Keratinocyte (primary cell): ENCODE results near the gene AFDN. TPM values are rescaled to one million over a fixed set of nuclear protein-coding genes. Genes with fewer than 3 reads are reported as not detected.

Experiments
- DNase-seq: peaks from one replicate; pipeline ENCODE4 v3.0.0-alpha.2; 2011; ENCODE audit warnings: low read depth, missing footprints, low spot score
- FAIRE-seq: peaks from 2 replicates; lab custom pipeline; 2011; peaks lifted over from hg19 to GRCh38; lab: Jason Lieb, UNC
- H2AFZ ChIP-seq: 2 replicates; pipeline ENCODE4 v1.6.0; 2012; ENCODE audit warnings: low read length, control low read depth, inconsistent platforms; ENCODE audit not compliant: control insufficient read depth
- H3K27ac ChIP-seq: 2 replicates; pipeline ENCODE4 v1.5.1; 2011; ENCODE audit warnings: low read length; ENCODE audit not compliant: control insufficient read depth, insufficient read depth
- H3K27me3 ChIP-seq: 3 replicates; pipeline ENCODE4 v1.6.0; 2011; ENCODE audit warnings: low read length; ENCODE audit not compliant: control insufficient read depth, insufficient read depth; ENCODE audit errors: extremely low read depth
- H3K36me3 ChIP-seq, 2 experiments: 2 replicates in 1 of 2; 3 replicates in 1 of 2; pipeline ENCODE4 v1.5.1; 2011; ENCODE audit warnings: low read length in 2 of 2, mild to moderate bottlenecking in 1 of 2; ENCODE audit not compliant: control insufficient read depth in 2 of 2, insufficient read depth in 2 of 2; ENCODE audit errors: extremely low read depth in 1 of 2
- H3K4me1 ChIP-seq: 3 replicates; pipeline ENCODE4 v1.5.1; 2011; ENCODE audit warnings: low read length; ENCODE audit not compliant: control insufficient read depth, insufficient read depth; ENCODE audit errors: extremely low read depth
- H3K4me2 ChIP-seq: 3 replicates; pipeline ENCODE4 v1.6.0; 2011; ENCODE audit warnings: low read depth, low read length; ENCODE audit not compliant: control insufficient read depth, insufficient read depth; ENCODE audit errors: extremely low read depth
- H3K4me3 ChIP-seq, 3 experiments: fragments of 200-600 bp in 1 of 3; sonication (generic) in 1 of 3; 2 replicates in 2 of 3; 3 replicates in 1 of 3; pipeline ENCODE4 v1.5.1; 2011 to 2016; ENCODE audit warnings: low read length in 3 of 3, mild to moderate bottlenecking in 3 of 3, control low read depth in 2 of 3, inconsistent platforms in 1 of 3, low read depth in 1 of 3, mixed read lengths in 1 of 3, mixed run types in 1 of 3, moderate library complexity in 1 of 3; ENCODE audit not compliant: control insufficient read depth in 2 of 3, insufficient read depth in 2 of 3; ENCODE audit errors: extremely low read depth in 1 of 3
- H3K79me2 ChIP-seq: 2 replicates; pipeline ENCODE4 v1.6.0; 2012; ENCODE audit warnings: low read length; ENCODE audit not compliant: control insufficient read depth, insufficient read depth
- H3K9ac ChIP-seq: 3 replicates; pipeline ENCODE4 v1.6.0; 2011; ENCODE audit warnings: low read length; ENCODE audit not compliant: control insufficient read depth, insufficient read depth; ENCODE audit errors: extremely low read depth
- H3K9me1 ChIP-seq: 3 replicates; pipeline ENCODE4 v1.6.0; 2011; ENCODE audit warnings: low read length; ENCODE audit not compliant: control insufficient read depth, insufficient read depth; ENCODE audit errors: extremely low read depth
- H3K9me3 ChIP-seq: 2 replicates; pipeline ENCODE4 v1.5.1; 2012; ENCODE audit warnings: low read depth, low read length; ENCODE audit not compliant: control insufficient read depth
- H4K20me1 ChIP-seq: 3 replicates; pipeline ENCODE4 v1.6.0; 2011; ENCODE audit warnings: low read length; ENCODE audit not compliant: control insufficient read depth, insufficient read depth; ENCODE audit errors: extremely low read depth
- EZH2 ChIP-seq: IDR thresholded peaks from one replicate; pipeline ENCODE4 v1.6.1; 2012; ENCODE audit warnings: inconsistent platforms, mild to moderate bottlenecking, low read length, moderate library complexity
- dilution Hi-C: fragments of 300-500 bp; cut with MboI; formaldehyde crosslinking; loops from one replicate; pipeline ENCODE4 v1.7.0; 2020; ENCODE audit warnings: low sequenced_read_pairs; ENCODE audit not compliant: extremely low pct_ligation_motif_present
- polyA plus RNA-seq, 5 experiments: library from polyadenylated mRNA; depleted of rRNA in 3 of 5; stranded (reverse) in 3 of 5; stranded (forward) in 1 of 5; unstranded in 1 of 5; fragments of >200 nt; gene quantifications; 1 replicate in 1 of 5; 2 replicates in 3 of 5; 3 replicates in 1 of 5; pipeline versions ENCODE4 v1.2.1 to v1.2.3, GENCODE V29; 2011 to 2012; ENCODE audit warnings: missing spikeins in 2 of 5, low read depth in 1 of 5, low replicate concordance in 1 of 5
- TF ChIP-seq, protein P1 (sequence below), 3 experiments: IDR thresholded peaks in 1 of 3; conservative IDR thresholded peaks in 1 of 3; optimal IDR thresholded peaks in 1 of 3; 2 replicates in 2 of 3; 3 replicates in 1 of 3; pipeline versions ENCODE3 to v1.5.1; 2011; ENCODE audit warnings: low read length in 3 of 3, mild to moderate bottlenecking in 3 of 3, moderate library complexity in 2 of 3, control low read depth in 1 of 3, inconsistent platforms in 1 of 3; ENCODE audit not compliant: insufficient read depth in 2 of 3; ENCODE audit errors: extremely low read depth in 1 of 3

Gene AFDN
- polyA plus RNA-seq, 1 donor (not counting 4 experiments of a cell fraction or from before 2014, with no cell fraction given), result 46.5 TPM

DNA sequence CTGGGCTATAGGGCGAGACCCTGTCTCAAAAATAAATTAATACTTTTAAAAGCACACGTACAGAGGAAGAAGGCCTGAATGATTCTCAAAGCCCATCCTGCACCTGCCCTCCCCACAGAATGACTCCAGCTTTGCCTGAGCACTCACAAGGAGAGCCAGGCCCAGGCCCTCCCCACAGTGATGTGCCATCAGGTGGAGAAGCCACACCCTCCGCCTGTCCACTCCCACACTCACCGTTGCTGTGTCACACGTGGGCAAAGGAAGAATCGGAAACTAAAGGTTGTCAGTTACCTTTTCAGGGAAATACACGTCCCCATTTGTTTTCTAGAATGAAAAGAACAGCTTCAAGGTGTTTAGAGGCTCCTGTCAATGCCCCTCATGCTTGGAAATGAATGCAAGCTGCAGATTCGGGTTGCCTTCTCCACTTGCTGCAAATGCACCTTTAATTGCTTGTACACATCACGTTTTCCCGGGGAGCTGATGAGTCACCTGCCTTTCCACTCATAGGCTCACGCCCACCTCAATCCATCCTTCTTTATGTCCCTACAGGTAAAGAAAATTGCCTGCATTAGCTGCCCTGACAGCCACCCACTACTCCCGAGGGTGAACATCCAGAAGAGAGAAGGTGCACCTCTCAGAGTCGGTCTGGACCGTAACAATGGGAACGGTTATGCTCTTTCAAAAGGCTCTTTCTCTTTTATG is 45.5 kb upstream of the AFDN start:
- DNase-seq, result no peak
- Histone ChIP-seq H3K9me3 (no peaks in the 10 kb centered on the region), H3K79me2 (no peaks in the 10 kb centered on the region), H3K9ac (no peak overlapping the region), H3K9me1 (no peaks in the 10 kb centered on the region), H3K27ac (no peak overlapping the region), H3K4me1 (no peaks in the 10 kb centered on the region), H3K27me3 (no peaks in the 10 kb centered on the region), H3K4me3 (no peak overlapping the region), H3K4me2 (no peak overlapping the region), H3K36me3 (no peaks in the 10 kb centered on the region), H4K20me1 (no peaks in the 10 kb centered on the region), H2AFZ (no peak overlapping the region)
- no peak for FAIRE-seq
- dilution Hi-C loops, result no loop called here
- TF ChIP-seq EZH2, result no peak
- TF ChIP-seq, protein P1, sequence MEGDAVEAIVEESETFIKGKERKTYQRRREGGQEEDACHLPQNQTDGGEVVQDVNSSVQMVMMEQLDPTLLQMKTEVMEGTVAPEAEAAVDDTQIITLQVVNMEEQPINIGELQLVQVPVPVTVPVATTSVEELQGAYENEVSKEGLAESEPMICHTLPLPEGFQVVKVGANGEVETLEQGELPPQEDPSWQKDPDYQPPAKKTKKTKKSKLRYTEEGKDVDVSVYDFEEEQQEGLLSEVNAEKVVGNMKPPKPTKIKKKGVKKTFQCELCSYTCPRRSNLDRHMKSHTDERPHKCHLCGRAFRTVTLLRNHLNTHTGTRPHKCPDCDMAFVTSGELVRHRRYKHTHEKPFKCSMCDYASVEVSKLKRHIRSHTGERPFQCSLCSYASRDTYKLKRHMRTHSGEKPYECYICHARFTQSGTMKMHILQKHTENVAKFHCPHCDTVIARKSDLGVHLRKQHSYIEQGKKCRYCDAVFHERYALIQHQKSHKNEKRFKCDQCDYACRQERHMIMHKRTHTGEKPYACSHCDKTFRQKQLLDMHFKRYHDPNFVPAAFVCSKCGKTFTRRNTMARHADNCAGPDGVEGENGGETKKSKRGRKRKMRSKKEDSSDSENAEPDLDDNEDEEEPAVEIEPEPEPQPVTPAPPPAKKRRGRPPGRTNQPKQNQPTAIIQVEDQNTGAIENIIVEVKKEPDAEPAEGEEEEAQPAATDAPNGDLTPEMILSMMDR (optimal IDR thresholded peaks at IDR 0.05 in 1 of 3, IDR thresholded peaks at IDR 0.05 in 1 of 3, conservative IDR thresholded peaks at IDR 0.05 in 1 of 3; ENCODE audit: extremely low read depth in 1 of 3, insufficient read depth in 2 of 3, low read length in 3 of 3), result no peak

DNA sequence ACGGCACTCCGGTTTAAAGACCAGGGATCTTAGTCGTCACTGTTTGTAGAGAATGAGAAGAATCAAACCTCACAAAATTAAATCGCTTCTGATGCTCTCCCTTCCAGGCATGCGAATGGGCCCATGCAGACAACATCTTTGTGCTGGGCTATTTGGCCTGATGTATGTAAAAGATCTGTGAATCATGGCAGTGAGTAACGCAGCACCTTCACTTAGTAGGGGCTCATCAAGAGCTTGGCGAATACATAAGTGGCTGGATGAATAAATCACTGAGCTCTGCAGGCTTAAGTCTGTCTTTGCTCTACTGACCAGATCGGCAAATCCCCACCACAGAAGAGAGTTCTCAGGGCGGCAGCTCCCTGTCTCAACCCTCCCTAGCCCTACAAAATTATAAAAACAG is 44.8 kb upstream of the AFDN start:
- no peak overlapping the region for H3K4me3 ChIP-seq
- dilution Hi-C loops, result no loop called here
- H3K79me2 ChIP-seq, result no peaks in the 10 kb centered on the region
- H3K27ac ChIP-seq, result no peak overlapping the region
- no peak overlapping the region for H2AFZ ChIP-seq
- FAIRE-seq (no peak), DNase-seq (no peak)
- H4K20me1 ChIP-seq, result no peaks in the 10 kb centered on the region
- H3K9me1 ChIP-seq, result no peaks in the 10 kb centered on the region
- H3K9ac ChIP-seq, result no peak overlapping the region
- H3K36me3 ChIP-seq, result no peaks in the 10 kb centered on the region
- no peaks in the 10 kb centered on the region for H3K4me1 ChIP-seq
- H3K4me2 ChIP-seq, result no peak overlapping the region
- H3K27me3 ChIP-seq, result no peaks in the 10 kb centered on the region
- no peaks in the 10 kb centered on the region for H3K9me3 ChIP-seq
- TF ChIP-seq, protein P1 (optimal IDR thresholded peaks at IDR 0.05 in 1 of 3, IDR thresholded peaks at IDR 0.05 in 1 of 3, conservative IDR thresholded peaks at IDR 0.05 in 1 of 3; ENCODE audit: extremely low read depth in 1 of 3, insufficient read depth in 2 of 3, low read length in 3 of 3), result no peak
- TF ChIP-seq EZH2, result no peak
